ENCODE measurements around the gene BAMBI. TPM values are rescaled to one million over a fixed set of nuclear protein-coding genes. Genes with fewer than 3 reads are reported as not detected.

Gene BAMBI
- total and polyA plus RNA-seq, 2 of the 8 experiments (the other 6 are each of a cell fraction or from before 2014, with no cell fraction given): 5.6 to 26.4 TPM

DNA sequence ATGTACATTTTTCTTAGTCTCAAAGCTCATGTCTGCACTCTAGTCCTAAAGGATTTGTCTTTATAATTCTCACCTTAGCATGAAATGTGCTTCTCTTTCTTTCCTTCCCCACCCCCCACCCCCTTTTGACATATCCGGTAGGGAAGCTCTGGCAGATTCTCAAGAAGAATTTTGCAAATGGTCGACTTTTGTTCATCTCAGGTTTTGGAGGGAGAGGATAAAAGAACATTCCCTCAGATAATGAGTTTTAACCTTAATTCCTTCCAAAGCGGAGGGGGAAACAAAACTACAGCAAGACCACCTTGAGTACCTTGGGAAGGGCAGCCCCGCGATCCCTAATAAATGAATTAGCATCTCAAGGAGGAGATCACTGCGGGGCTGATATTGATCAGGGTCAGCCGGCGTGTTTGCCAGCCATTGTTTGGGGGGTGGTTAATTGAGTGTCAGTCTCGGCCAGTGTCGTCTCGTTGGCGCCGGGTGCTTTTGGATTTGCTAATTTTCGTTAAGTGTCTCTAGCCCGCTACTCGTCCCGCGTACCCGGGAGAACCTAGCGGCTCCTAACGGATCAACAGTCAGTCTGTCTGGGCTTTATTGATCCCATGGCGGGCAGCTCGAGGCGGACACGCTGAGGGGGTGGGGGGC, 874 bp upstream of the BAMBI start (continued):
- no peak for TF ChIP-seq CBX8 (IDR thresholded peaks at IDR 0.05; ENCODE audit: borderline replicate concordance, low read depth, low read length)
- TF ChIP-seq ASH2L (IDR thresholded peaks at IDR 0.05; ENCODE audit: low read length): peak; percentile 49
- TF ChIP-seq, protein P1, sequence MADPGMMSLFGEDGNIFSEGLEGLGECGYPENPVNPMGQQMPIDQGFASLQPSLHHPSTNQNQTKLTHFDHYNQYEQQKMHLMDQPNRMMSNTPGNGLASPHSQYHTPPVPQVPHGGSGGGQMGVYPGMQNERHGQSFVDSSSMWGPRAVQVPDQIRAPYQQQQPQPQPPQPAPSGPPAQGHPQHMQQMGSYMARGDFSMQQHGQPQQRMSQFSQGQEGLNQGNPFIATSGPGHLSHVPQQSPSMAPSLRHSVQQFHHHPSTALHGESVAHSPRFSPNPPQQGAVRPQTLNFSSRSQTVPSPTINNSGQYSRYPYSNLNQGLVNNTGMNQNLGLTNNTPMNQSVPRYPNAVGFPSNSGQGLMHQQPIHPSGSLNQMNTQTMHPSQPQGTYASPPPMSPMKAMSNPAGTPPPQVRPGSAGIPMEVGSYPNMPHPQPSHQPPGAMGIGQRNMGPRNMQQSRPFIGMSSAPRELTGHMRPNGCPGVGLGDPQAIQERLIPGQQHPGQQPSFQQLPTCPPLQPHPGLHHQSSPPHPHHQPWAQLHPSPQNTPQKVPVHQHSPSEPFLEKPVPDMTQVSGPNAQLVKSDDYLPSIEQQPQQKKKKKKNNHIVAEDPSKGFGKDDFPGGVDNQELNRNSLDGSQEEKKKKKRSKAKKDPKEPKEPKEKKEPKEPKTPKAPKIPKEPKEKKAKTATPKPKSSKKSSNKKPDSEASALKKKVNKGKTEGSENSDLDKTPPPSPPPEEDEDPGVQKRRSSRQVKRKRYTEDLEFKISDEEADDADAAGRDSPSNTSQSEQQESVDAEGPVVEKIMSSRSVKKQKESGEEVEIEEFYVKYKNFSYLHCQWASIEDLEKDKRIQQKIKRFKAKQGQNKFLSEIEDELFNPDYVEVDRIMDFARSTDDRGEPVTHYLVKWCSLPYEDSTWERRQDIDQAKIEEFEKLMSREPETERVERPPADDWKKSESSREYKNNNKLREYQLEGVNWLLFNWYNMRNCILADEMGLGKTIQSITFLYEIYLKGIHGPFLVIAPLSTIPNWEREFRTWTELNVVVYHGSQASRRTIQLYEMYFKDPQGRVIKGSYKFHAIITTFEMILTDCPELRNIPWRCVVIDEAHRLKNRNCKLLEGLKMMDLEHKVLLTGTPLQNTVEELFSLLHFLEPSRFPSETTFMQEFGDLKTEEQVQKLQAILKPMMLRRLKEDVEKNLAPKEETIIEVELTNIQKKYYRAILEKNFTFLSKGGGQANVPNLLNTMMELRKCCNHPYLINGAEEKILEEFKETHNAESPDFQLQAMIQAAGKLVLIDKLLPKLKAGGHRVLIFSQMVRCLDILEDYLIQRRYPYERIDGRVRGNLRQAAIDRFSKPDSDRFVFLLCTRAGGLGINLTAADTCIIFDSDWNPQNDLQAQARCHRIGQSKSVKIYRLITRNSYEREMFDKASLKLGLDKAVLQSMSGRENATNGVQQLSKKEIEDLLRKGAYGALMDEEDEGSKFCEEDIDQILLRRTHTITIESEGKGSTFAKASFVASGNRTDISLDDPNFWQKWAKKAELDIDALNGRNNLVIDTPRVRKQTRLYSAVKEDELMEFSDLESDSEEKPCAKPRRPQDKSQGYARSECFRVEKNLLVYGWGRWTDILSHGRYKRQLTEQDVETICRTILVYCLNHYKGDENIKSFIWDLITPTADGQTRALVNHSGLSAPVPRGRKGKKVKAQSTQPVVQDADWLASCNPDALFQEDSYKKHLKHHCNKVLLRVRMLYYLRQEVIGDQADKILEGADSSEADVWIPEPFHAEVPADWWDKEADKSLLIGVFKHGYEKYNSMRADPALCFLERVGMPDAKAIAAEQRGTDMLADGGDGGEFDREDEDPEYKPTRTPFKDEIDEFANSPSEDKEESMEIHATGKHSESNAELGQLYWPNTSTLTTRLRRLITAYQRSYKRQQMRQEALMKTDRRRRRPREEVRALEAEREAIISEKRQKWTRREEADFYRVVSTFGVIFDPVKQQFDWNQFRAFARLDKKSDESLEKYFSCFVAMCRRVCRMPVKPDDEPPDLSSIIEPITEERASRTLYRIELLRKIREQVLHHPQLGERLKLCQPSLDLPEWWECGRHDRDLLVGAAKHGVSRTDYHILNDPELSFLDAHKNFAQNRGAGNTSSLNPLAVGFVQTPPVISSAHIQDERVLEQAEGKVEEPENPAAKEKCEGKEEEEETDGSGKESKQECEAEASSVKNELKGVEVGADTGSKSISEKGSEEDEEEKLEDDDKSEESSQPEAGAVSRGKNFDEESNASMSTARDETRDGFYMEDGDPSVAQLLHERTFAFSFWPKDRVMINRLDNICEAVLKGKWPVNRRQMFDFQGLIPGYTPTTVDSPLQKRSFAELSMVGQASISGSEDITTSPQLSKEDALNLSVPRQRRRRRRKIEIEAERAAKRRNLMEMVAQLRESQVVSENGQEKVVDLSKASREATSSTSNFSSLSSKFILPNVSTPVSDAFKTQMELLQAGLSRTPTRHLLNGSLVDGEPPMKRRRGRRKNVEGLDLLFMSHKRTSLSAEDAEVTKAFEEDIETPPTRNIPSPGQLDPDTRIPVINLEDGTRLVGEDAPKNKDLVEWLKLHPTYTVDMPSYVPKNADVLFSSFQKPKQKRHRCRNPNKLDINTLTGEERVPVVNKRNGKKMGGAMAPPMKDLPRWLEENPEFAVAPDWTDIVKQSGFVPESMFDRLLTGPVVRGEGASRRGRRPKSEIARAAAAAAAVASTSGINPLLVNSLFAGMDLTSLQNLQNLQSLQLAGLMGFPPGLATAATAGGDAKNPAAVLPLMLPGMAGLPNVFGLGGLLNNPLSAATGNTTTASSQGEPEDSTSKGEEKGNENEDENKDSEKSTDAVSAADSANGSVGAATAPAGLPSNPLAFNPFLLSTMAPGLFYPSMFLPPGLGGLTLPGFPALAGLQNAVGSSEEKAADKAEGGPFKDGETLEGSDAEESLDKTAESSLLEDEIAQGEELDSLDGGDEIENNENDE (IDR thresholded peaks at IDR 0.05; ENCODE audit: insufficient replicate concordance, low read length): no peak
- no peak for TF ChIP-seq RNF2 (IDR thresholded peaks at IDR 0.05; ENCODE audit: borderline replicate concordance, low read depth, low read length, missing control alignments, poor library complexity, severe bottlenecking)
- no peak for TF ChIP-seq EP300 (IDR thresholded peaks at IDR 0.05; ENCODE audit: borderline replicate concordance in 1 of 2, low read depth in 2 of 2, low read length in 2 of 2)
- TF ChIP-seq, protein P2, sequence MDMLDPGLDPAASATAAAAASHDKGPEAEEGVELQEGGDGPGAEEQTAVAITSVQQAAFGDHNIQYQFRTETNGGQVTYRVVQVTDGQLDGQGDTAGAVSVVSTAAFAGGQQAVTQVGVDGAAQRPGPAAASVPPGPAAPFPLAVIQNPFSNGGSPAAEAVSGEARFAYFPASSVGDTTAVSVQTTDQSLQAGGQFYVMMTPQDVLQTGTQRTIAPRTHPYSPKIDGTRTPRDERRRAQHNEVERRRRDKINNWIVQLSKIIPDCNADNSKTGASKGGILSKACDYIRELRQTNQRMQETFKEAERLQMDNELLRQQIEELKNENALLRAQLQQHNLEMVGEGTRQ (IDR thresholded peaks at IDR 0.05; ENCODE audit: low read length): no peak
- TF ChIP-seq SP1 (IDR thresholded peaks at IDR 0.05; ENCODE audit: low read depth, low read length): 0 out of 2 replicates have a peak, but pooled peaks have one; percentile 3
- TF ChIP-seq, protein P3, sequence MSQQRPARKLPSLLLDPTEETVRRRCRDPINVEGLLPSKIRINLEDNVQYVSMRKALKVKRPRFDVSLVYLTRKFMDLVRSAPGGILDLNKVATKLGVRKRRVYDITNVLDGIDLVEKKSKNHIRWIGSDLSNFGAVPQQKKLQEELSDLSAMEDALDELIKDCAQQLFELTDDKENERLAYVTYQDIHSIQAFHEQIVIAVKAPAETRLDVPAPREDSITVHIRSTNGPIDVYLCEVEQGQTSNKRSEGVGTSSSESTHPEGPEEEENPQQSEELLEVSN (IDR thresholded peaks at IDR 0.05): peak; percentile 32; the same call in 1 of the 2 replicates

Data from H1 (cell line).